Endothelial cell (in vitro differentiated cells): Measurements from ENCODE around the gene AVPR1B. TPM values are rescaled to one million over a fixed set of nuclear protein-coding genes. Genes with fewer than 3 reads are reported as not detected.

Experiments used
- DNase-seq: peaks from one replicate; pipeline ENCODE4 v3.0.0; 2021; ENCODE audit warnings: low spot score
- H3K27ac Mint-ChIP-seq: one replicate; pipeline ENCODE4 v1.8.0; 2021; ENCODE audit warnings: mixed read lengths, inconsistent platforms; ENCODE audit not compliant: unreplicated experiment
- H3K27me3 Mint-ChIP-seq: one replicate; pipeline ENCODE4 v1.8.0; 2021; ENCODE audit warnings: mild to moderate bottlenecking, moderate library complexity, mixed read lengths, inconsistent platforms; ENCODE audit not compliant: unreplicated experiment
- H3K36me3 Mint-ChIP-seq: one replicate; pipeline ENCODE4 v1.8.0; 2021; ENCODE audit warnings: mild to moderate bottlenecking, low read depth, mixed read lengths, inconsistent platforms; ENCODE audit not compliant: unreplicated experiment
- H3K4me1 Mint-ChIP-seq: one replicate; pipeline ENCODE4 v1.8.0; 2021; ENCODE audit warnings: mild to moderate bottlenecking, mixed read lengths, inconsistent platforms; ENCODE audit not compliant: unreplicated experiment
- H3K4me3 Mint-ChIP-seq: one replicate; pipeline ENCODE4 v1.8.0; 2021; ENCODE audit warnings: mild to moderate bottlenecking, mixed read lengths, inconsistent platforms; ENCODE audit not compliant: unreplicated experiment
- H3K9me3 Mint-ChIP-seq: one replicate; pipeline ENCODE4 v1.8.0; 2021; ENCODE audit warnings: mixed read lengths, inconsistent platforms; ENCODE audit not compliant: unreplicated experiment
- CTCF ChIP-seq: fragments of 200-600 bp; sonication (generic); IDR thresholded peaks from one replicate; pipeline ENCODE4 v1.5.0; 2021; ENCODE audit warnings: antibody characterized with exemption; ENCODE audit not compliant: unreplicated experiment
- total RNA-seq: library from RNA; stranded (reverse); fragmentation: NEBNext Ultra II Directional; extraction: Animal tissue kit (Norgen Biotek cat#: 25700); gene quantifications from one replicate; pipeline ENCODE4 v1.2.1, GENCODE V29; 2021; ENCODE audit not compliant: unreplicated experiment

Gene AVPR1B
- total RNA-seq, 1 donor from 2014 or later: not detected

GRCh38 chr1:206142770-206143169 is 25.6 kb upstream of the AVPR1B start:
- H3K4me3 Mint-ChIP-seq: no peak overlapping the region
- no peaks in the 10 kb centered on the region for H3K36me3 Mint-ChIP-seq
- H3K27me3 Mint-ChIP-seq: no peaks in the 10 kb centered on the region
- TF ChIP-seq CTCF: no peak
- H3K27ac Mint-ChIP-seq: no peak overlapping the region
- H3K4me1 Mint-ChIP-seq: no peaks in the 10 kb centered on the region
- no peaks in the 10 kb centered on the region for H3K9me3 Mint-ChIP-seq
- DNase-seq: no peak

- DNase-seq: no peak
- H3K4me3 Mint-ChIP-seq: no peak overlapping the region
- H3K27ac Mint-ChIP-seq: no peak overlapping the region
- no peak for TF ChIP-seq CTCF
- H3K36me3 Mint-ChIP-seq: no peaks in the 10 kb centered on the region
- H3K27me3 Mint-ChIP-seq: no peaks in the 10 kb centered on the region
- no peaks in the 10 kb centered on the region for H3K4me1 Mint-ChIP-seq
- H3K9me3 Mint-ChIP-seq: no peaks in the 10 kb centered on the region
These were observed 24.8 kb upstream of the AVPR1B start for GRCh38 chr1:206142011-206142410.

GRCh38 chr1:206136241-206136640 is 19.1 kb upstream of the AVPR1B start:
- H3K4me3 Mint-ChIP-seq: no peak overlapping the region
- no peaks in the 10 kb centered on the region for H3K36me3 Mint-ChIP-seq
- H3K27me3 Mint-ChIP-seq: peaks cover 3% of the 10 kb centered on the region
- no peaks in the 10 kb centered on the region for H3K4me1 Mint-ChIP-seq
- no peaks in the 10 kb centered on the region for H3K9me3 Mint-ChIP-seq
- DNase-seq: no peak
- TF ChIP-seq CTCF: no peak
- no peak overlapping the region for H3K27ac Mint-ChIP-seq

GRCh38 chr1:206135248-206135647 is 18.1 kb upstream of the AVPR1B start:
- no peak overlapping the region for H3K27ac Mint-ChIP-seq
- H3K9me3 Mint-ChIP-seq: no peaks in the 10 kb centered on the region
- no peaks in the 10 kb centered on the region for H3K4me1 Mint-ChIP-seq
- TF ChIP-seq CTCF: no peak
- peaks cover 4% of the 10 kb centered on the region for H3K27me3 Mint-ChIP-seq
- H3K4me3 Mint-ChIP-seq: no peak overlapping the region
- no peaks in the 10 kb centered on the region for H3K36me3 Mint-ChIP-seq
- no peak for DNase-seq

GRCh38 chr1:206133751-206134415 is 16.7 kb upstream of the AVPR1B start:
- H3K27me3 Mint-ChIP-seq: peaks cover 4% of the 10 kb centered on the region
- DNase-seq: no peak
- no peak overlapping the region for H3K27ac Mint-ChIP-seq
- H3K4me1 Mint-ChIP-seq: no peaks in the 10 kb centered on the region
- H3K4me3 Mint-ChIP-seq: no peak overlapping the region
- no peaks in the 10 kb centered on the region for H3K36me3 Mint-ChIP-seq
- no peaks in the 10 kb centered on the region for H3K9me3 Mint-ChIP-seq
- no peak for TF ChIP-seq CTCF
